CD4-positive, alpha-beta T cell treated with Interleukin-21 for 1 hour (primary cell): ENCODE results near the gene CFAP141.
A peak's percentile ranks its signal among the peaks of the same experiment; 100 is the strongest.
"Not testable (repeated sequence)": the region's sequence is repeated elsewhere in the genome, so short reads cannot be mapped to it uniquely, and the experiment has no call there.

ENCODE experiments used
- DNase-seq: peaks from one replicate; pipeline ENCODE4 v3.0.0-alpha.2; 2020

Gene CFAP141

DNA sequence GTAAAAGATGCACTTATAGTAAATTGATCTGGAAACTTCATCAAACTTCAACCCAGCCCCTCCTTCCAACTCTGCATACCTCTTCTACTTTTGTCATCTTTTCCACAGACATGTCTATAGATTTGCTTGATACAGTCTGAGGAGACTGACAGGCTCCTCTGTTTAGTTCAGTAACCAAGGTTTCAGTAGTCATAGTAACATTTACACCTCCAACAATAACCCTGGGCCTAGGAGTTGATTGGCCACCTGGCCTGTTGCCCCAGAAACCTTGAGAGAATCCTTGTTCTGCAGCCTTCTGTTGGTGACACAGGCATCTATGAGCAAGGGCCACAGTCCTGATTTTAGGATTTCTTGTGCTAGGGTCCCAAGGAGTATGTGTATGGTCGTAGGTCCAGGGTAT is at the start of gene CFAP141:
CFAP141 (minus strand) TSS at position 138 of the 400 bp plus-strand sequence; CDS start at position 112, 26 bp downstream.
- peak; percentile 18 for DNase-seq

DNA sequence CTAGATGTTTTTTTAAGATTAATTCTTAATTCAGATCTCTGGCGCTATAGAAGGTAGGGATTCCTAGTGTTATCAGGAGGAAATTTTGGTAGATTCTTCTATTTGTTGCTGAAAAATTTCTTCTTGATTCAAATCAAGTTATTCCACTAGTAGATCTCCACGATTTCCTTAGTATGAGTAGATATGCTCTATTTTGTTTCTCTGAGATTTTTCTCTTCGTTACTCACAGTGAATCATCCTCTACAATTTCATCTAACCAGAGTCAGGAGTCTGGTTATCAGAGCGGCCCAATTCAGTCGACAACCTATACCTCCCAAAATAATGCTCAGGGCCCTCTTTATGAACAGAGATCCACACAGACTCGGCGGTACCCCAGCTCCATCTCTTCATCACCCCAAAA is 47.5 kb upstream of the CFAP141 start:
- no peak for DNase-seq

DNA sequence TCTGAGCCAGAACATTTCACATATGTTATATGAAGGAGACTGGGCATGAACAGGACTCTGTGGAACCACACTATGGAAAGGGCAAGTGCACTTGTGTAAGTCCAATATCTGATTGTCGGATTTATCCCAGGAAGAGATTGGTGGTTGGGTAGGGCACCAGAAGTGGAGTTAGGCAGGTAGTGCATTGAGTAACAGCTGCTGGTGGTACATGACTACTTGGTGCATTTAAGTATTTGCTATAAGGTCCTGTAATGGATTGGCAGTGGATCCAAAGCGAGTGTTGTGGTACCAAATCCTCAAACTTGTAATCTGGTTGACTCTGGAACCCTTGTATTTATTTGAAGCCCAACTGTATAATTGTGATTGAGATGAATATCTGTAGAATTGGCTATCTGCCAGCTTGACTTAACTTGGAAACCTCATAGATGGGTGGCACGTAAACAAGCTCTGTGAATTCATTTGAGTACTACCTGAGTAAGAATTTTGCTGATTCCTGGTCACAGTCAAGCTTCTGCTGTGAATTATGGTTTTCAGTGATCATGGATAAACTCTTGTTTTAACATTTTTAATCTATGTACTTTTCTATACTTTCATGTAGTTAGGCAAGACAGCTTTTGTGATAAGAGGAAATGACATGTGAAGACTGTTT is 35.7 kb upstream of the CFAP141 start:
- DNase-seq, result peak; percentile 24

DNA sequence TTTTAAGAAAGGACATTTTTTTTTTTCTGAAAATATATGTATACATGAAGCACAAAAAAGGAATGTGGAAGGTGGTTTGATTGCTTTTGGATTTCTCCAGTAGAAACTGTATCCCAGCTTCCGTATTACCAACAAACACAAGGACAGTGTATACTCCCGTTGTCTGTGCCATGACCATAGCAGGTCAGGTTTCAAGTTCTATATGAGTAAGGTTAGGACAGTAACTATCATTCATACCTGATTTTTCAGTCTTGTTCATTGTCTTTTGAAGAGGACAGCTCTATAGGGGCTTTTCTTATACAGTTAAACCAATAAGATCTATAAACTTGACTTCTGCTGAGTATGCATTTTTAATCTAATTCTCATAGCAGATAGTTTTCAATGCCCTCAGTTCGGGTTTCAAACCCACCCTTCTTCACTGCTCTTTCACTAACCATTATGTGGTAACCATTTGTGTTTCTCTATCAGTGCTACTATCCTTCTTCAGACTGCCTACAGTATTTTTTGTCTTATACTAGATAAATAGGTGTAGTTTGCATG is 34.2 kb upstream of the CFAP141 start:
- DNase-seq, result no peak

DNA sequence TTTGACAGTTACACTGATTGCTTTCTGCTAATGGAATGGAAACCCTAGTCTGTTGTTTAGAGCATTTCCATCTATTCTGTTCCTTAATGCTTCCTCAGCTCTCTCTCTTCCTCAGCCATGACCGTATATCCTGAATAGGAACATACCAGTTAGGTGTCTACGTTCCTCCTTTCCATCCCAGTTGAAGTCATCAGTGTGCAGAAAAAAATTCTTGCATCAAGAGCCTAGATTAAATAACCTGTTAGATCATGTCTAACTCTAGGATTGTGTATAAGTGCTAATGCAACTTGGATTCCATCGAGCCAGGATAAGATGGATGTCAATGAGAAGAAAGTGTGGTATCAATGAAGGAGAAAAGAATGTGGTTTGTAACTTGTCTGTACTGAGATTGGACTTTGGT is 33.4 kb upstream of the CFAP141 start:
- DNase-seq, result no peak

DNA sequence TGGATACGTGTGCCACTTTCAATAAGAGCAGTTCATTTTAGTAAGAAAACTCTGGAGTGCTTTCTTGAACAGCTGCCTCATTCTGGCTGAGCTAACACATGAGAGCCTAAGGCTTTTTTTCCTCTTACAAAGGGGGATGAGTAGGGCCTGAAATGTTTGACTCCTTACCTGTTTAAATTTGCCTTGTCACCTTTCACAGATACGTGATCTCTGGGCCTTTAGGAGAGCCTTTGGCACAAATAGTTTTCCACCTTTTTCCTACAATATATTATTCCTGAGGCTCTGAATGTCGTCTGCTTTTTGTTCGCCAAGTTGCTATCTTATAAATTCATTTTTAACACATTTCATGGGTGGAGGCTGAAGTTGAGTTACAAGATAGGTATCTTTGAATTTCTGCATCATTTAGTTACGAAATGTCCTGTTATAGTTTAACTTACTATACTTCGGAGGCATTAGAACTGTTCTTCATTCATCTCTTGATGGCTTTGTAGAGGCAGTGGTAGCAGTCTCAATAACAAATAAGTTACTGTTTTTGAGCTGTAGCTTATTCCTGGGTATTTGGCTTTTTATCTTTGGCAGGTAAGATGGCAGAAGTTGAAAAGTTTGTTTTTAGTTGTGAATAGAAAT is 31.9 kb upstream of the CFAP141 start:
- DNase-seq, result no peak

DNA sequence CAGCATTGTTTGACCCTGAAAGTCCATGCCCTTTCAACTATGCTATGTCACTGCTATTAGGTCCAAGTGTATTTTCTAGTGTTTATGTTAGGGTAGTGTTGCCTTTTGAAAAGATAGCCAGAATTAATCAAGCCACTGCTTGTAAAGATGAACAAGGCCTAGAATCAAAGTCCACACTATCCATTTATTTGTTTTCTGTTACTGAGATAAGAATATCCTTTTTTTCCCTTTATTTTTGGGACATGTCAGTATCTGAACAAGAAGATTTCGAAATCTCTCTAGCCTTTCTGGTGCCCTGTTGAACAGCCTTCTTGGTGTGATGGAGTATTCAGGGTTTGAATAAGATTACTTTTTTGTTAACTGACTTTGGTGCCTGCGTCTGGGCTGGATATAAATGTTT is 31.3 kb upstream of the CFAP141 start:
- DNase-seq, result no peak

DNA sequence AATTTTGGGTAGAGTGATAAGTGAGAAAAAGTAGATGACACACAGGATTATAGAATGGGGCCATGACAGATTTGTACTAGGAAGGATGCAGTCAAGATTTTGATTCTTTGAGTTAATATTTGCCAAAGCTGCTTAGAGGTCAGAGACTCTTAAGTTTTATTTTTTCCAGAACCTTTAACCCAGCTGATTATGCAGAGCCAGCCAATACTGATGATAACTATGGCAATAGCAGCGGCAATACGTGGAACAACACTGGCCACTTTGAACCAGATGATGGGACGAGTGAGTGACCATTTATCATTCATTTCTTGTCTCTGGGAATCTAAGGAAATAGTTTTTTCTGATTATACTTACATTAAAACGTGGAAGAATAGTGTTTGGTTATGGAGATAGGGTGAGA is 30.7 kb upstream of the CFAP141 start:
- no peak for DNase-seq

DNA sequence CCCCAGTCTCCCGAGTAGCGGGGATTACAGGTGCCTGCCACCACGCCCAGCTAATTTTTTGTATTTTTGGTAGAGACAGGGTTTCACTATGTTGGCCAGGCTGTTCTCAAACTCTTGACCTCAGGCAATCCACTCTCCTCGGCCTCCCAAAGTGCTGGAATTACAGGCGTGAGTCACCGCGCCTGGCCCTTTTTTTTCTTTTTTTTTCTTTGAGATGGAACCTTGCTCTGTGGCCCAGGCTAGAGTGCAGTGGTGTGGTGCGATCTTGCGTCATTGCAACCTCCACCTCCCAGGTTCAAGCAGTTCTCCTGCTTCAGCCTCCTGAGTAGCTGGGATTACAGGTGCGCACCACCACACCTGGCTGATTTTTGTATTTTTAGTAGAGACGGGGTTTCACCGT is 27.0 kb upstream of the CFAP141 start:
- not testable (repeated sequence) for DNase-seq

DNA sequence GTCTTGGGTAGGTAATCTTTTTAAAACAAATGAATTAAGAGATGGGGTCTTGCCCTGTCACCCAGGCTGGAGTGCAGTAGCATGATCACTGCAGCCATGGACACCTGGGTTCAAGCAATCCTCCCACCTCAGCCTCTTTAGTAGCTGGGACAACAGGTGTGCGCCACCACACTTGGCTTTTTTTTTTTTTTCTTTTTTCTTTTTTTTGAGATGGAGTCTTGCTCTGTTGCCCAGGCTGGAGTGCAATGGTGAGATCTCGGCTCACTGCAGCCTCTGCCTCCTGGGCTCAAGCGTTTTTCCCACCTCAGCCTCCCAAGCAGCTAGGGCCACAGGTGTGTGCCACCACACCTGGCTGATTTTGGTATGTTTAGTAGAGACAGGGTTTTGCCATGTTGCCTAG is 25.0 kb upstream of the CFAP141 start:
- not testable (repeated sequence) for DNase-seq

DNA sequence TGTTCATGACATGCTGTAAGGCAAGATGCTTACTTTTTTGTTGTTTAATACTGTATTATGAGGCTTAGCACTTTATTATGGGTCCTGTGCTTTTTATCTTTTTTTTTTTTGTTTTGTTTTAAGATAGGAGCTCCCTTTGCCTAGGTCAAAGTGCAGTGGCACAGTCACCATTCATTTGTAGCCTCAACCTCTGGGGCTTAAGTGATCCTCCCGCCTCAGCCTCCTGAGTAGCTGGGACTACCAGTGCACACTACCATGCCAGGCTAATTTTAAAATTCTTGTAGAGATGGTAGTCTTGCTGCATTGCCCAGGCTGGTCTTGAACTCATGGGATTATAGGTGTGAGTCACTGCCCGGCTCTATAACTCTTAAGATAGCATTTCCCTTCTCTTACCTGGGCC is 19.2 kb upstream of the CFAP141 start:
- DNase-seq, result no peak

DNA sequence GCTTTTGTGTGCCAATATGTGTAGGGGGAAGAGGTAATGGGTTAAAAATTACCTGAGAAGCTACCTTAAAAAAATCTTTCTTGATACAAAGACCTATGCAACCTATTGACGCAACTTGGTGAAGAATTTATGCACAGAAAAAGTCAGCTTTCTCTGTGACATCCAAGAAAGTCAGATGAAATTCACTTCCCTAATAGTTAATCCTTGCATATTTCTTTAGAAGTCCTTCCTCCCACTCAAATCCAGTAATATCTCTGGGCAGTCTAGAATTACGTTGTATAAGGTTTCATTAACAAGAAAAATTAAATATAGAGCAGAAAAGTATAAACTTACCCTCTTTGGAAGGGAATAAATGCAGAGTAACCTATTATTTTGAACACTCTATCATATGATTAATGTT is 17.5 kb upstream of the CFAP141 start:
- DNase-seq, result no peak

DNA sequence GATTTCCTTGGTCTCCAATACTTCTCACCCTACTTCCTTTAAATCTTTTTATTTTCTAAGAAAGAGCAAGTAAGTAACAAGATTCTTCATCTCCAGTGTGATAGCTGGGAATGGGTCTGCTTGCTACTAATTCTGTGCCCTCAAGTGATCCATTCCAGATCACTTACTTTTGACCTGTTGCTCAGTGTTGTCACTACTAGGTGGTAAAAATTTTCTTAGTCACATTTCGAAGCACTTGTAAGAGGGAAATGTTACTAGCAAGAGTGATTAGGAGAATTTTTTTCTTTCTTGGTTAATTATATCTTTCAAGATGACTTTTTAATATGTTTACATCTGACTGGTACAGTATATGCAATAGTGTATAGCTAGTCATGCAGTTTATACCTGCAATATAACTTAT is 16.8 kb upstream of the CFAP141 start:
- DNase-seq, result no peak

DNA sequence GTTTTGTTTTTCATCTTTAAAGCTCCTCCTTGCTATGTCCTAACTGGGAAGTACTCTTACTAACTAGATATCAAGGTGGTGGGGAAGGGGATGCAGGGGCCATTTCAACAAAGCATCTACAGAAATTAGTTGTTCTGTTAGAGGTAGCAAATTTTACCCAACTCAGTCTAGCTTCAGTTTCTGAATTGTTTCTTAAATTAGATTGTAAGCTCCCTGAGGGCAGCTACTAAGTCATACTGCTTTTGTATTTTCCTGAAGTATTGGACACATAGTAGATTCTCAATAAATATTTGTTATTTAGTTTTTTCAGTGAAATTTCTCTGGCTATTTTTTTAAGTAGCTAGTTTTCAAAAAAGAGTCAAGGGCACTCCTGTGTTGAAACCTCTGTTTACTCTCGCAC is 16.4 kb upstream of the CFAP141 start:
- DNase-seq, result no peak

DNA sequence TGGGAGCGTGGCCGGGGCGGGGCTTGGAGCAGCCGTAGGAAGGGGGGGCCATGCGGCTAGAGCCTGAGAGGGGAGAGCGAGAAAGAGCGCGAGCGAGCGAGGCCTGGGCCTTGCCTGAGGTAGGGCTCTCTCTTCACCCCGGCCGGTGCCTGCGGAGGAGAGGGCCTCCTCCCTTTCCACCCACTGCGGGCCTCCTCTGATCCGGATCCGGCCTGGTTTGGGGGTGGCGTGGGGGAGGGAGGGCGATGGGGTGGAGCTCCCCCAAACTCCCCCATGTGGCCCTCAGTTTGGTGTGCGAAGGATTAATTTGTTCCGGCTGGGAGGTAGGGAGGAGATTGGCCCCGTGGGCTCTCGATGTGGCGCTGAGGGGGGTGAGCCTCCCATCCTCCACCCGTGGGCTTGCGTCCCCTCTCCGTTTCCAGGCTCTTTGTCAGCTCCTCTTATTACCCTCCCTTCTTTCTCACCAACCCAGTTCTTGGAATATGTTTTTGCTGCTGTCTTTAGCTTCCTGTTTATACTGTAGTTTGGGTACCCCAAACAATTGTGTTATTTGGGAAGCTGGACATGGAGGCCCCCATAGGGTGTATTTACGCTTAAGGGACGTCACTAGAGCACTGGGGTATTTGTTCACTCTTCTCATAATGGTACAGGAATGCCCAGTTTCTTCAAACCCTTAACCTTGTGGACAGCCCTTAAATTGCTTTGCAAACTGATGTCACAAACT is 15.3 kb upstream of the CFAP141 start:
- peak; percentile 81 for DNase-seq

DNA sequence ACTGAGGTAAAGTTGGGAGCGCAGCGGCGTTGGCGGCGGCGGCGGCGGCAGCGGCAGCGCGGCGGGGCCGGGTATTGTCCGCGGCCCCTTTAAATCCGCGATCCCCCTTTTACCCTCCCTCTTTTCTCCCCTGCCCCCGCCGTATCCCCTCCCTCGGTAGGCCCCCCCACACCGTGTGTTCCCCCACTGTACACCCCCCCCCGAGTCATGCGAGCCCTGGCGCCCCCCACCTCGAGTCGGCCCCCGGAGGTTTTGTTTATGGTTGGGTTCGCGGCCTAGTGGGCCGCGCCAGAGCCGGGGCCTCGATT is 14.8 kb upstream of the CFAP141 start:
- no peak for DNase-seq

DNA sequence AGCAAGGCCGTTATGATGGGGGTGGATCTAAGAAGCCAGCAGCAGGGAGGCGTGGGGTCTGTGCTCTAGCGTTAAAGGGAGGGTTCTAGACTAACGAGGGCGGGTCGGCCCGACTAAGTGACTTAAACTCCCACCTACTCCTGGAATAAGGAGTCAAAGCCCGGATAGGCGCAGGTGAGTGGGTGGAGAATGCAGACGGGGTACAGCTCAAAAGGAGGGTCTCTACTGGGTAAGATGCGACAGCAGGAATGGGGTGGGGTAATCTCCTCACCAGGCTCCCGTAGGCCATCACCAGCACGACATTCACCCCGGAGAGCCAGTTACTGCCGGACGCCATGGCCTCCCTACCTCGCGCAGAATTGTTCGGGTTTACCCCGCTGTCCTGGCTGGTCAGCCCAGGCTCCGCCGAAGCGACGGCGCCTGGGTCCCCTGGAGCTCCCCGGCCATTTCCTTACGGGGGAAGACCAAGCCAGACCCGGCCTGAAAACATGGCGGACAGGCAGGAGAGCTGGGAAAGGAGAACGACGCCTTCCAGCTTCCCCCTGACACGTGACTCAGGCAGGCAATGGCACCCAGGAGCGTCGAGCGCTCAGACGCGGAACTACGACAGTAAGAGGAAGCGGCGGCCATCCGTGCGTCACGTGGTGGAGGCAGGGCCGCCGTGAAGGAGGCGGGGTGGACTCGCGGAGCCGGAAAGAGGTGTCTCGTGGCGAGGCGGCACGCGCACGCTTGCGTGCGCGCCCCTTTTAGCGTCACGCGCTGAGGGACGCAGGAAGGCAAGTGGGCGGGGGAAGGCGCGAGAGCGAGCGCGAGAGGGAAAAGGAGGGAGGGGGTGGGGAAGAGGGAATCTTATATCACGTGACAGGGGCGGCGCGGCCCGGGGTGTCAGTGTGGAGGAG is 14.2 kb upstream of the CFAP141 start, which contains the start of gene UBAP2L:
UBAP2L (plus strand) TSS at position 885 of the 899 bp plus-strand sequence. CDS start 4,169 bp downstream, outside the sequence.
- peak; percentile 99 for DNase-seq

DNA sequence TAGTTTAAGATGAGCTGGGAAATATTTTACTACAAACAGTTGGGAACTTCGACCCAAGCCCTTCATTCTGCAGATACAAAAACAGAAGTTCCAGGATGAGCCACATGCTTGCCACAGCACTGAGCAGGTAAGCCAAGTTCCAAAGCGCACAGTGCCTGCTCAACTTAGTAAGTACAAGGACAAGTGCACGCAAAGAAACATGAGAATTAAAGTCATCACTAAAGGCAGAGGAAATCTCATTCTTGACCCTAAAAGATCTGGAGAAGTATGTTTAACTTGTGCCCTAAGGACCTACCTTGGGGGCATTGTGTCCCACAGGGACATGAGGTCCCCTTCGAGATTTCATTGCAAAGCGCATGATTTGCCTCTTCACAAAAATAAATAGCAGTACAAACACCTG is 13.4 kb upstream of the CFAP141 start:
- no peak for DNase-seq

DNA sequence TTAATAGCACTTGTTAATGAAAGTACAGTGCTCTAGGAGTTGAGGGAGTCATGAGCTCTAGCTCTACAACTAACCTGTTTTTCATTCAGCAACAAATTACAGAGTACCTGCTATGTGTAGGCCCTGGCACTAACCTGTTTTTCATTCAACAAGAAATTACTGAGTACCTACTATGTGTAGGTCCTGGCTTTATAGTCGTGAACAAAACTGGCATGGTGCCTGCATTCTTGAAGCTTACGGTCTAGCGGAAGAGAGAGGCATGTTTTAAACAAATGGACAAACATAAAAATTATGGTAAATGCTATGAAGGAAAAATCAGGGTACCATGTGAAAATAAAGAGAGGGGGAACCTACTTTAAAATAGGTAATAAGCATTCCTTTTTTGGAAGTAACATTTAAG is 12.4 kb upstream of the CFAP141 start:
- no peak for DNase-seq

DNA sequence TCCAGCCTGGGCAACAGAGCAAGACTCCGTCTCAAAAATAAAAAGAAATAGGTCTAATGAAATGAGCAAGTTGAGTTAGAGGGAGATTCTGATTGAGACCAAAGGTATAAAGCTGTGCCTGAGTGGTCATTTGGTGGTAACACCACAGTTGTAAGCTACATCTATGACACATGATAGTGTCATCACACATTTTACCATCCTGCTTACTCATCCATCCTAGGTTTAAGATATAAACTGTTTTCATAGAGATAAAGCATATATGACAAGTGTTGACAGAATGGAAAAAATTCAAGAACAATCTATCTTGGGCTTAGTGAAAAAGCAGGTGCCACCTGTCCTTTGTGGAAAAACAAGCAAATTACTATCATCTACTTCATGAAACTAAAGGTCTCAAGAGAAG is 7.1 kb upstream of the CFAP141 start:
- no peak for DNase-seq

DNA sequence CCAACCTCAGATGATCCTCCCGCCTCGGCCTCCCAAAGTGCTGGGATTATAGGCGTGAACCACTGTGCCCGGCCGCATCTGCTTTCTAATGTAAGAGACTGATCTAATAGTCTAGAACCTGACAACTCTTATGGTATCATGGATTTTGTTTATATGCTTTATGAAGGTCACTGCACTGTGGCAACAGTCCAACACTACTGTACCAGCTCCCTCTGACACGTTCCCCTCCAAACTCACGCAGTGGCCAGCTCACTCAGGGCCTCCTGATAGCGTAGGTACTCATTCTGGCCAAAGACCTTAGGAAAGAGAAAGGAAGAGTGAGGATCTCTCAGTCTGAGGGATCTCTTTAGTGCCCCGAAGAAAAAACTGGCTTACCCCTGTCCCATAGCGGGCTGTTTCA is 6.0 kb upstream of the CFAP141 start:
- DNase-seq, result no peak

DNA sequence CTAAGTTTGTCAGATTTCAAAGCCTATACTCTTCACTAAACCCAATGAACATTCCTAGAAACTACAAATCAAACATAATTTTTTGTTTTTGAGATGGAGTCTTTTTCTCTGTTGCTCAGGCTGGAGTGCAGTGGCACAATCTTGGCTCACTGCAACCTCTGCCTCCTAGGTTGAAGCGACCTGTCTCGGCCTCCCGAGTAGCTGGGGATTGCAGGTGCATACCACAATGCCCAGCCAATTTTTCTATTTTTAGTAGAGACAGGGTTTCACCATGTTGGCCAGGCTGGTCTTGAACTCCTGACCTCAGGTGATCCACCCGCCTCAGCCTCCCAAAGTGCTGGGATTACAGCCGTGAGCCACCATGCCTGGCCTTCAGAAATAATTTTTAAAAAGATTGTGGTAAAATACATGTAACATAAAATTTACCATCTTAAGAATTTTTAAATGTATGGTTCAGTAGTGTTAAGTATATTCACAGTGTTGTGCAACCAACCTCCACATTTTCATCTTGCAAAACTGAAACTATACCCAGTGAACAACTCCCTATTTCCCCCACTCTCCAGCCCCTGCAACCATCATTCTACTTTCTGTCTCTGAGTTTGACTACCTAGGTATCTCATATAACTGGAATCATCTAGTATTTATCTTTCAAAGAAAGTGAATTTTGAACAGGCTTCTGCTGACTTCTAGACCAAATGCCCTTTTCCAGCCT is 2.7 kb upstream of the CFAP141 start:
- no peak for DNase-seq
